NOMO-1 treated with DMSO at 0.1 percent for 48 hours (cell line): ENCODE measurements around the gene CCNJ.
"Not testable (repeated sequence)": the region's sequence is repeated elsewhere in the genome, so short reads cannot be mapped to it uniquely, and the experiment has no call there.

Experiments used
- DNase-seq: peaks from one replicate; lab custom pipeline; 2025; ENCODE audit not compliant: unreplicated experiment; lab: John Stamatoyannopoulos, UW

CCNJ gene

GRCh38 chr10:96043033-96043892, at the start of gene CCNJ:
Gene CCNJ (plus strand): TSS chr10:96043583. CDS start chr10:96044394, 811 bp downstream.
- peak; percentile 72 for DNase-seq

- DNase-seq: not testable (repeated sequence)
Observed at GRCh38 chr10:95994376-95994775, 49.0 kb upstream of the CCNJ start.

GRCh38 chr10:95998255-95998784, 45.1 kb upstream of the CCNJ start:
- DNase-seq: no peak

GRCh38 chr10:96013956-96014355, 29.4 kb upstream of the CCNJ start:
- DNase-seq: no peak

GRCh38 chr10:96014473-96015102, 28.8 kb upstream of the CCNJ start:
- no peak for DNase-seq

GRCh38 chr10:96017191-96017687, 26.1 kb upstream of the CCNJ start:
- DNase-seq: peak; percentile 51

- DNase-seq: no peak
Observed at GRCh38 chr10:96021332-96021731, 22.1 kb upstream of the CCNJ start.

- no peak for DNase-seq
Observed at GRCh38 chr10:96022739-96023138, 20.6 kb upstream of the CCNJ start.

GRCh38 chr10:96023168-96023567, 20.2 kb upstream of the CCNJ start:
- no peak for DNase-seq

GRCh38 chr10:96025566-96025965, 17.8 kb upstream of the CCNJ start:
- DNase-seq: no peak

GRCh38 chr10:96034625-96035024, 8.8 kb upstream of the CCNJ start:
- no peak for DNase-seq

GRCh38 chr10:96038476-96039387, 4.7 kb upstream of the CCNJ start:
- DNase-seq: no peak

GRCh38 chr10:96041146-96041545, 2.2 kb upstream of the CCNJ start:
- no peak for DNase-seq

GRCh38 chr10:96043893-96044715, 721 bp downstream of the CCNJ start:
- peak; percentile 38 for DNase-seq

- DNase-seq: peak; percentile 80
Observed at GRCh38 chr10:96044736-96045135, 1.4 kb downstream of the CCNJ start.

GRCh38 chr10:96046546-96046945, 3.2 kb downstream of the CCNJ start:
- no peak for DNase-seq

- DNase-seq: no peak
Observed at GRCh38 chr10:96047004-96047649, 3.7 kb downstream of the CCNJ start.

- DNase-seq: not testable (repeated sequence)
Observed at GRCh38 chr10:96047925-96048324, 4.5 kb downstream of the CCNJ start.

GRCh38 chr10:96049340-96049739, 6.0 kb downstream of the CCNJ start:
- no peak for DNase-seq

GRCh38 chr10:96053985-96054384, 10.6 kb downstream of the CCNJ start:
- no peak for DNase-seq
